WI38 (cell line): ENCODE measurements around the gene ST8SIA6.

Source experiments
- H3K4me3 ChIP-seq: 2 replicates; pipeline ENCODE4 v1.5.1; 2011; ENCODE audit warnings: low read depth, mild to moderate bottlenecking, control low read depth, low read length
- TF ChIP-seq, protein P1 (sequence below): IDR thresholded peaks from 2 replicates; pipeline ENCODE4 v1.5.1; 2012; ENCODE audit warnings: low read depth, mild to moderate bottlenecking, control low read depth, low read length

Gene ST8SIA6

DNA sequence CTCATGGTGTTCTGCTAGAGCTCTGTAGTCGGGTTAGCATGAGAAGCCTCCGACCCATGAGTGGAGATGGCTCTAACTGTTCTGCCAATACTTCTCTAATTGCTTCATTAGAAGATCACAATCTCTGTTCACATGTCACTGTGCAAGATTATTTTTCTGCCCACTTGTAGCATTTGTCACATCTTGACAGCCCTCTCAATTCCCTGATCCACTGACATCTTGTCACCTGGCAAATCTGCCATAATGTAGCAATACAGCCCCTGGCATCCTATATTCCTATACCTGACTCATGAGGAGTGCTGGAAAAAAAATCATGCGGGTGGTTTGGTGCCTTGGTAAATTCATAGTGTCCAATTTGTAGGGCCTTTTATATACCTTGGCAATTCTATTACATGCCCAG, 58.4 kb downstream of the ST8SIA6 start:
- TF ChIP-seq, protein P1, sequence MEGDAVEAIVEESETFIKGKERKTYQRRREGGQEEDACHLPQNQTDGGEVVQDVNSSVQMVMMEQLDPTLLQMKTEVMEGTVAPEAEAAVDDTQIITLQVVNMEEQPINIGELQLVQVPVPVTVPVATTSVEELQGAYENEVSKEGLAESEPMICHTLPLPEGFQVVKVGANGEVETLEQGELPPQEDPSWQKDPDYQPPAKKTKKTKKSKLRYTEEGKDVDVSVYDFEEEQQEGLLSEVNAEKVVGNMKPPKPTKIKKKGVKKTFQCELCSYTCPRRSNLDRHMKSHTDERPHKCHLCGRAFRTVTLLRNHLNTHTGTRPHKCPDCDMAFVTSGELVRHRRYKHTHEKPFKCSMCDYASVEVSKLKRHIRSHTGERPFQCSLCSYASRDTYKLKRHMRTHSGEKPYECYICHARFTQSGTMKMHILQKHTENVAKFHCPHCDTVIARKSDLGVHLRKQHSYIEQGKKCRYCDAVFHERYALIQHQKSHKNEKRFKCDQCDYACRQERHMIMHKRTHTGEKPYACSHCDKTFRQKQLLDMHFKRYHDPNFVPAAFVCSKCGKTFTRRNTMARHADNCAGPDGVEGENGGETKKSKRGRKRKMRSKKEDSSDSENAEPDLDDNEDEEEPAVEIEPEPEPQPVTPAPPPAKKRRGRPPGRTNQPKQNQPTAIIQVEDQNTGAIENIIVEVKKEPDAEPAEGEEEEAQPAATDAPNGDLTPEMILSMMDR: no peak
- no peak overlapping the region for H3K4me3 ChIP-seq

DNA sequence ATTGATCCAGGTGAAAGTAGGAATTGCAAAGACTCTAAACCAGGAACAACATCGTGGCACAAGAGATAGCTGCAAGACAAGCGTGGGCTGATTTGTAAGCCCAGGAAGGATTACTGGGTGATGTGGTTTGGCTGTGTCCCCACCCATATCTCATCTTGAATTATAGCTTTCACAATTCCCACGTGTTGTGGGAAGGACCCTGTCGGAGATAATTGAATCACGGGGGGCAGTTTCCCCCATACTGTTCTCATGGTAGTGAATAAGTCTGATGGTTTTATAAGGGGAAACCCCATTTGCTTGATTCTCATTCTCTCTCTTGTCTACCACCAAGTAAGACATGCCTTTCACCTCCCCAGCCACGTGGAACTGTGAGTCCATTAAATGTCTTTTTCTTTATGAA, 59.5 kb downstream of the ST8SIA6 start:
- TF ChIP-seq, protein P1: no peak
- H3K4me3 ChIP-seq: no peak overlapping the region

DNA sequence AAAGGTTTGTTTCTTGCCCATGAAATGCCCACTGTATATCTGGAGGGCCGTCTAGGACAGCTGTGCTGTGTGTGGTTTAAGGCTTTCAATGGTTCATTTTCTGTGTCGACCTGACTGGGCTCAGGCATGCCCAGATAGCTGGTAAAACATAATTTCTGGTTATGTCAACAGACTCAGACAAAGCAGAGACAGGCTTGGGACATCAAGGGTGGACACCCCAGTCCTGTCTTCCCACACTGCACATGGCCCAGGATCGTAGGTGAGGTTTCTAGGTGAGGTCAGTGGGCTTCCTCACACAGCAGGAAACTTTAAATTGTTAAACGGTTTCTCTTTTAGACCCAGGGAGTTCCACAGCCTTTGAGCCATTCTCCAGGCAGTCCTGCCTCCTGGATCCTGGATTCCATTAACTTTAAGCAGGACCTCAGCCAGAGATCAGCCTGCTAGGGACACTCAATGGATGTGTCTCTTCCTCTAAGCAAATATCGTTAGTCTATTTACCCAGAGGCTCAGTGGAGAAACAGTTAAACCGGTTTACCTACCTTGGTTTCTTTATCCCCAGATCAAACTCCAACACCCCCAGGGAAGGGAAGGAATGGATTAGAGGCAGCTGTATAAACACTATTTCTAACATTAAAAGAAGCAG, 66.4 kb downstream of the ST8SIA6 start:
- no peak overlapping the region for H3K4me3 ChIP-seq
- TF ChIP-seq, protein P1: no peak

DNA sequence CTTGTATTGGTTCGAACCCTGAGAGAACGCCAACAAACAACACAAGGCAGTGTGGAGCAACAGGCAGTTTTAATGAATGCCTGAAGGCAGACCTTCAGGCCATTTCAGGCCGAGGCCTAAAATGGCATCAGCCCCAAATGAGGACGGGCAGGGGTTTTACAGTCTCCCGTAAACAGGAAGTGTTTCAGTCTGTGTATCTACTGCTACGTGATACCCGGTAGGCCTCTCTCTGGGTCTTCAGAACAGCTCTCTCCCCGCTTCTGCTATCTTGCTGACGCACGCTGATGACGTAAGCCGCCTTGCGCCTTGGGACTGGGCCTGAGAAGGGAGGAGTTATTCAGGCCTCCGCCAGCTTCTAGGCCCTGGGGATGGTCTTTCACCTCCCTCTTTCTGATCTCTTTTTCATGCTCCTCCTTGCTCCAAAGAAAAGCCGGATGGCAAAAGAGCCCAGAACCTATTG, 67.7 kb downstream of the ST8SIA6 start:
- no peak overlapping the region for H3K4me3 ChIP-seq
- TF ChIP-seq, protein P1: no peak

DNA sequence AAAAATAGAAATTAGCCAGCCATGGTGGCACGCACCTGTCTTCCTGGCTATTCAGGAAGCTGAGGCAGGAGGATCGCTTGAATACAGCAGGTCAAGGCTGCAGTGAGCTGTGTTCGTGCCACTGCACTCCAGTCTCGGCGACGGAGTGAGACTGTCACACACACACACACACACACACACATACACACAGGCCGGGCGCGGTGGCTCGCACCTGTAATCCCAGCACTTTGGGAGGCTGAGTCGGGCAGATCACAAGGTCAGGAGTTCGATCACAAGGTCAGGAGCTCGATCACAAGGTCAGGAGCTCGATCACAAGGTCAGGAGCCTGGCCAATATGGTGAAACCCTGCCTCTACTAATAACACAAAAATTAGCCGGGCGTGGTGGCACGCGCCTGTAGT, 68.4 kb downstream of the ST8SIA6 start:
- no peak overlapping the region for H3K4me3 ChIP-seq
- TF ChIP-seq, protein P1: no peak

DNA sequence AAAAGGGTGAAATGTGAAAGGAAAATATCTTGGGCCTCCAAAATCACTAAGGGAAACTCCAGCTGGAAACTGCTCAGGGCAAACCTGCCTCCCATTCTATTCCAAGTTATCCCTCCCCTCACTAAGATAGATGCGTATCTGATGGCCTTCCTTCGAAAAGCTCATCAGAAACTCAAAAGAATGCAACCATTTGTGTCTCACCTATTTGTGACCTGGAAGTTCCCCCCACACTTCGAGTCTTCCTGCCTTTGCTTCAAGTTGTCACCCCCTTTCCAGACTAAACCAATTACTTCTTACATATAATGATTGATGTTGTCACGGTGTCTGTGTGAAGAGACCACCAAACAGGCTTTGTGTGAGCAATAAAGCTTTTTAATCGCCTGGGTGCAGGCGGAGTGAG, 69.3 kb downstream of the ST8SIA6 start:
- TF ChIP-seq, protein P1: no peak
- no peak overlapping the region for H3K4me3 ChIP-seq

DNA sequence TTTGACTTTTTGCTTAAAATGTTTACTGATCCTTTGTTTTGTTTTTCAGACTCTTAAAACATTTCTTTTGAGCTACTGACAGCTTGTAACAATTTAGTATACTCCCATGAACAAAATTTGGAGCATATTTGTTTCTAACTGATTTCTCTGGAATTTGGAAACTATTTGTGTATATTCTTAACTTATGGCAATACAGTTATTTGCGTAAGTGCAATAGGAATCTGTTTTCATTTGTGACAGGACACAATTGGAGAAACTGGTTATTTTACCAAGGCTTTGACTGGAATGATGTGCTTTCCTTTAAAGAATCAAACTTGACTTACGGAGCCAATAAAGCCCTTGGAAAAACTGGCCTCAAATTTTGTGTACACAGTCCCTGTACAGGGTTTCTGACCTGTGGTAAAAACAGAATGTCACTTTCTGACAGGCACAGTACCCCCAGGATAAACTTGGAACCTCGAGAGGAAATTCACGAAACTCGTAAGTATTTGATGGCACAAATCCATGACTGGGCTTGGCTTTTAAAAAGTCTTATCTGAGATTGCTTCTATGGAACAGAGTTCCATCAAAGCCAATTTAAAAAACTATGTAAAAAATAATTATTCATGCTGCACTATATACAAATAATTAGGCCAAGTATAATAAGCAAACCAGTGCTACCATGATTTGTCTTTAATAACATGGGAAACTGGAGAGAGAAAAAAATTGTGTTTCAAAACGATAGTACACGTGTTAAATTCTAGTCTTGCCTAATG, 70.4 kb downstream of the ST8SIA6 start:
- no peak overlapping the region for H3K4me3 ChIP-seq
- TF ChIP-seq, protein P1: no peak
